Tibial artery (tissue), 4 donors: ENCODE results near the gene TAOK2.

Experiments
- DNase-seq, 2 donors: peaks; one replicate each; pipeline ENCODE4 v3.0.0-alpha.2; 2019
- H3K27ac ChIP-seq, 2 donors: fragments of 200-600 bp; sonication (generic) in 1 of 2; 1 replicate in 1 of 2; 2 replicates in 1 of 2; pipeline ENCODE4 v1.5.1; 2018 to 2019; ENCODE audit warnings: mild to moderate bottlenecking in 1 of 2
- H3K27me3 ChIP-seq, 2 donors: fragments of 200-600 bp; sonication (generic) in 1 of 2; one replicate each; pipeline versions ENCODE4 v1.5.1 to v1.6.0; 2016 to 2019
- H3K36me3 ChIP-seq, 3 donors: fragments of 200-600 bp; sonication (generic) in 2 of 3; one replicate each; pipeline ENCODE4 v1.5.1; 2016 to 2019; ENCODE audit warnings: mild to moderate bottlenecking in 2 of 3
- H3K4me1 ChIP-seq, 4 donors: fragments of 200-600 bp; sonication (generic) in 2 of 4; 1 replicate in 3 of 4; 2 replicates in 1 of 4; pipeline ENCODE4 v1.5.1; 2016 to 2019
- H3K4me3 ChIP-seq, 2 donors: fragments of 200-600 bp; sonication (generic) in 1 of 2; 1 replicate in 1 of 2; 2 replicates in 1 of 2; pipeline ENCODE4 v1.5.1; 2018 to 2019; ENCODE audit warnings: mild to moderate bottlenecking in 2 of 2
- H3K9me3 ChIP-seq, 3 donors: fragments of 200-600 bp; sonication (generic) in 1 of 3; one replicate each; pipeline ENCODE4 v1.5.1; 2016 to 2019
- intact Hi-C: fragments of 100-400 bp; cut with DNase I; formaldehyde crosslinking; loops from one replicate; pipeline ENCODE4 v1.15.0; 2023; ENCODE audit warnings: low total_unique reads
- TF ChIP-seq, protein P1 (sequence below), 2 experiments: fragments of 200-600 bp in 1 of 2; fragments of 450-650 bp in 1 of 2; IDR thresholded peaks; one replicate each; pipeline ENCODE4 v1.5.1; 2017 to 2019; ENCODE audit warnings: antibody characterized with exemption in 2 of 2, mild to moderate bottlenecking in 1 of 2, moderate library complexity in 1 of 2

The TAOK2 gene

DNA sequence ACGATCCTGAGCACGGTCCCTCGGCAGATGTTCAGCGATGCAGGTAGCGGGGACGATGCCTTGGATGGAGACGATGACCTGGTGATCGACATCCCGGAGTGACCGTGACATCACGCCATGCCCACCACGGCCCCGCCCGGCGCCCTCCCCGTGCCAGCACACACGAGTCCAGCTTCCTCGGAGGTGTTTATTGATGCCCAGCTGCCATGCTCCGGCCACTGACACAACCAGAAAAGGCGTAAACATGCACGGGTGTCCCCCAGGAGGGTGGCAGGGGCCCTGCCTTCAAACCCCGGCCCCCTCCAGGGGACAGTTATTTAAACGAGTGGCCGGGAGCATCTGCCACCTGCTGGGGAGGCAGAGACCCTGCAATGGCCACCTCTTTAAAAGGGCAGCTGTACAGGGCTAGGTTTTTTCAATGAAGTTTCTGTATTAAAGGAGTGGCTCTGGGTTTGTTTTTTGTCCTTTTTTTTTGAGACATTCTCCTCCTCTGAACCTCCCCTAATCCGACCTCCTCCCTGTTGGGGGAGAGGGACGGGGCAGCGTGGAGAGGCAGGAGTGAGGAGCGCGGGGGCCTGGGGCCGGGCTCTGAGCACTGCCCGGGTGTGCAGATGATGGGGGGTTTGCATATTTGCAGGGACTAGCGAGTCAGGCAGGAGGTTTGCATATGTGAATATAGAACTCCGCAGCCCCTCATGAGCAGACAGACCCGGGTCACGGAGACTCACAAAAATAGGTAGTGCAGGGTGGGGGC is 31.9 kb downstream of the TAOK2 start:
- Histone ChIP-seq H3K9me3 (no peaks in the 10 kb centered on the region), H3K36me3 (peaks cover 0 to 42% (median 22%) of the 10 kb centered on the region in 3 donors), H3K4me3 (no peak overlapping the region), H3K4me1 (peaks cover 0 to 15% (median 4%) of the 10 kb centered on the region in 4 donors), H3K27me3 (peaks cover 0 to 43% of the 10 kb centered on the region in 2 donors), H3K27ac (no peak overlapping the region)
- TF ChIP-seq, protein P1, sequence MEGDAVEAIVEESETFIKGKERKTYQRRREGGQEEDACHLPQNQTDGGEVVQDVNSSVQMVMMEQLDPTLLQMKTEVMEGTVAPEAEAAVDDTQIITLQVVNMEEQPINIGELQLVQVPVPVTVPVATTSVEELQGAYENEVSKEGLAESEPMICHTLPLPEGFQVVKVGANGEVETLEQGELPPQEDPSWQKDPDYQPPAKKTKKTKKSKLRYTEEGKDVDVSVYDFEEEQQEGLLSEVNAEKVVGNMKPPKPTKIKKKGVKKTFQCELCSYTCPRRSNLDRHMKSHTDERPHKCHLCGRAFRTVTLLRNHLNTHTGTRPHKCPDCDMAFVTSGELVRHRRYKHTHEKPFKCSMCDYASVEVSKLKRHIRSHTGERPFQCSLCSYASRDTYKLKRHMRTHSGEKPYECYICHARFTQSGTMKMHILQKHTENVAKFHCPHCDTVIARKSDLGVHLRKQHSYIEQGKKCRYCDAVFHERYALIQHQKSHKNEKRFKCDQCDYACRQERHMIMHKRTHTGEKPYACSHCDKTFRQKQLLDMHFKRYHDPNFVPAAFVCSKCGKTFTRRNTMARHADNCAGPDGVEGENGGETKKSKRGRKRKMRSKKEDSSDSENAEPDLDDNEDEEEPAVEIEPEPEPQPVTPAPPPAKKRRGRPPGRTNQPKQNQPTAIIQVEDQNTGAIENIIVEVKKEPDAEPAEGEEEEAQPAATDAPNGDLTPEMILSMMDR (IDR thresholded peaks at IDR 0.05): peak; percentile 68 to 76
- no peak for DNase-seq
- intact Hi-C loops: loop anchor here (5.0 to 10.0 kb wide), 3 partner anchors 81 to 308 kb away; partner anchors contain the start of genes CDIPT and KCTD13

DNA sequence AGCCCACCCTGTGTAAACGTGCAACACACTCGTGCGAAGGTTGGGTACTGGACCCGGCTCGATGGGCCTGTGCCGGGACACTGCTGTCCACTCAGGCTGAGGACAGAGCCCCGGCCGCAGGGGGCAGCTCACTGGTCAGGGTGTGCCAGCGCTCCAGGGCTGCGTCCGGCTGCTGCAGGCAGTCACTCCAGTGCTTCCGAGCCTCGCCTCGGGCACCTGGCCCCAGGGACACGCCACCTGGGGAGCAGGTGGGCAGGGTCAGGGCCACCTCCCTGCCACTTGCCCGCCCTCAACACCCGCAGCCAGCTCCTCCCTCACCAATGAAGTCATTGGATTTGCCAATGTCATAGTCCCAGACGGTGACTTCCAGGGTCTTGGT is 32.4 kb downstream of the TAOK2 start:
- Histone ChIP-seq H3K9me3 (no peaks in the 10 kb centered on the region), H3K27me3 (peaks cover 0 to 49% of the 10 kb centered on the region in 2 donors), H3K36me3 (peaks cover 0 to 36% (median 16%) of the 10 kb centered on the region in 3 donors), H3K27ac (no peak overlapping the region), H3K4me1 (peaks cover 0 to 20% (median 9%) of the 10 kb centered on the region in 4 donors), H3K4me3 (no peak overlapping the region)
- DNase-seq: no peak
- intact Hi-C loops: loop anchor here (5.0 to 10.0 kb wide), 3 partner anchors 81 to 309 kb away; partner anchors contain the start of genes CDIPT and KCTD13
- TF ChIP-seq, protein P1 (IDR thresholded peaks at IDR 0.05): no peak

DNA sequence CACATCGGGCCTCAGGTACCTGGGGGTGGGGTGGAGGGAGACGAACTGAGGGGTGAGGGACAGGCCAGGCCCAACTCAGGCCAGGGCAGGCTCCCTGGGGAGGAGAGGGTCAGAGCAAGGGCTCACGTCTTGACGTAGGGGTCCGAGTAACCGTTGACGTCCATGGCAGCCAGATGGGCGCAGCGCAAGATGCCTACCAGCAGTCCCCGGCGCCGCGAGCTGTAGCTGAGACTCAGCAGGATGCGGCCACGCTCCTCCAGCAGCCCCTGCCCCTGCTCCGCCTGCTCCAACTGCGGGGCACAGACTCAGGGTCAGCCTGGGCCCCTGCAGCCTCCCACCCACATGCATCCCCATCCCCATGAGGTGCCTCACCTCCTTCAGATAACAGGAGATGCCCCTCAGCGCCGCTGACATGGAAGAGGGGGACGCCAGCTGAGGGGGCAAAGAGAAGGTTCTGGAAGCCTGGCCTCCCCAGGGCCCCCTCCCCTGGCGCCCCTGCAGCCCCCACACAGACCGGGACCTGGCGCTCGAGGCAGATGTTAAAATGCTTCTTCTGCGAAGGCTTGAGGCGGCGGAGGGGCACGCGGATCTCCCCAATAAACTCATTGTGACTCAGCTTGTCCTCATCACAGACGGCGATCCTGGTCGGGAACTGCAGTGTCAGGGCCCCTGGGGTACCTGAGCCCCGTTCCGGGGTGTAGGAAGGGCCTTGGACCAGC is 33.1 kb downstream of the TAOK2 start:
- Histone ChIP-seq H3K27me3 (peaks cover 4 to 56% of the 10 kb centered on the region in 2 donors), H3K27ac (no peak overlapping the region), H3K36me3 (peaks cover 0 to 29% (median 9%) of the 10 kb centered on the region in 3 donors), H3K4me3 (no peak overlapping the region), H3K9me3 (no peaks in the 10 kb centered on the region), H3K4me1 (peaks cover 0 to 28% (median 16%) of the 10 kb centered on the region in 4 donors)
- intact Hi-C loops: loop anchor here (5.0 to 10.0 kb wide), 3 partner anchors 82 to 310 kb away; partner anchors contain the start of genes CDIPT and KCTD13
- TF ChIP-seq, protein P1 (IDR thresholded peaks at IDR 0.05): no peak
- no peak for DNase-seq

DNA sequence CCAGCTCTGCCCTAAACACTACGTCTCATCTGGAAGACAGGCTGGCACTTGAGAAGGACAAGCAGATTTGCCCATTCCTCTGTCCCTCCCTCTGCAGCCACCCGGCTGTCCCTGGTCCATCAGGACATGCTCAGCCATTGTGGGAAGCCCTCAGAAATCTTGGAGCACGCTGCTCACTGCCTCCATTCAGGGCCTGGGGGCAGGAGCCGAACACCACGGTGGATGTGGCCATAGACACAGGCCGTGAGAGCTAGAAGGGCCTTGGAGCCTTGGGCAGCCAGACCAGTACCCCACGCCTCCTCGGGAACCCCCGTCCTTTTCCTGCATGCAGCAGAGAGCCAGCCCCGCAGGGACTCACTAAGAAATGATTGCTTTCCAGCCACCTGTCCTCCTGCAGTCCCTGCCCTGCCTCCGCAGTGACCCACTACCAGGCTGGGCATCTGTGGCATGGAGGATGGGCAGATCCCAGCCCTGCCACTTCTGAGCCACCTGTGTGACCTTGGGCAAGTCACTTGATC is 33.8 kb downstream of the TAOK2 start:
- Histone ChIP-seq H3K4me1 (peaks cover 0 to 28% (median 20%) of the 10 kb centered on the region in 4 donors), H3K4me3 (no peak overlapping the region), H3K36me3 (peaks cover 0 to 23% (median 3%) of the 10 kb centered on the region in 3 donors), H3K27ac (no peak overlapping the region), H3K27me3 (peaks cover 4 to 62% of the 10 kb centered on the region in 2 donors), H3K9me3 (no peaks in the 10 kb centered on the region)
- no peak for DNase-seq
- TF ChIP-seq, protein P1 (IDR thresholded peaks at IDR 0.05): no peak
- intact Hi-C loops: loop anchor here (5.0 to 10.0 kb wide), 3 partner anchors 83 to 310 kb away; partner anchors contain the start of genes CDIPT and KCTD13

DNA sequence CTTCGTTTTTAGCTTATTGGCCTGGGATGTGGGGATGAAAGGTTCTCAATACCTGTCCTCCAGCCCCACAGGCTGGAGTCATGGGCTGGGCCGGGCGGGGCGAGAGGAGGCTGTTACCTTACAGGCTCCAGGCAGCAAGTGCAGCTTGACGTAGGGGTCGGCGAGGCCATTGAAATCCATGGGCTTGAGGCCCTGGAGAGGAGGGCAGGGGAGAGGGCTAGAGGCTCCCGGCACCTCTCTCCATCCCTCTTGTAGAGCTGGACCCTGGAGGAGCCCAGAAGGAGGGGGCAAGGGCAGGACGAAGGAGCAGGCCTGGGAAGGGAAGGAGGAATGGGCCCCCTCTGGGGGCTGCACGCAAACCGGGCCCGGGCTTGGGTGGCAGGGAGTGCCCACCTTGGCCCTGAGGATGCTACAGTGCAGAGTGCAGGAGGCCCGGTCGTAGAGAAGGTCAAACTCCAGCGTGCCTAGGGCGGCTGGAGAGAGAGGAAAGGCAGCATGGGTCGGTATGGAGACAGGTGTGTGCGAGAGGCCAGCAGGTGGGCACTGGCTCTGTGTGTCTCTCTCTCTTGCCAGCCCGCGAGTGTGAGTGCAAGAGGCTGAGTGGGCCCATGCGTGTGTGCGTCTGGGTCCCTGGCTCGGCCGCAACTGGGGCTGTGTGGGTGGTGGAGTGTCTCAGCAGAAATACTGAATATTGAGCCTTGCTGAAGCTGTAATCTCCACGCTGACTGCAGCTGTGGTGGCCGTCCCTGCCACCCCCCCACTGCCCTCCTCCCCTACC is 35.6 kb downstream of the TAOK2 start:
- Histone ChIP-seq H3K4me3 (no peak overlapping the region), H3K27ac (no peak overlapping the region), H3K9me3 (no peaks in the 10 kb centered on the region), H3K27me3 (peaks cover 4 to 66% of the 10 kb centered on the region in 2 donors), H3K4me1 (peaks cover 0 to 28% (median 20%) of the 10 kb centered on the region in 4 donors), H3K36me3 (peaks cover 0 to 7% (median 0%) of the 10 kb centered on the region in 3 donors)
- no peak for DNase-seq
- intact Hi-C loops: loop anchor here (5.0 to 10.0 kb wide), 3 partner anchors 84 to 312 kb away; partner anchors contain the start of genes CDIPT and KCTD13
- TF ChIP-seq, protein P1 (IDR thresholded peaks at IDR 0.05): no peak
